Prostate gland (tissue), 2 donors: ENCODE results near the gene FAM185A. TPM values are rescaled to one million over a fixed set of nuclear protein-coding genes. Genes with fewer than 3 reads are reported as not detected.

Source experiments
- DNase-seq: peaks from one replicate; pipeline ENCODE4 v3.0.0-alpha.2; 2019; ENCODE audit warnings: low spot score
- H3K27ac ChIP-seq, 2 donors: fragments of 200-600 bp; sonication (generic); 2 replicates each; pipeline ENCODE4 v1.5.1; 2017 to 2019
- H3K27me3 ChIP-seq: fragments of 200-600 bp; sonication (generic); replicated peaks from 2 replicates; pipeline ENCODE4 v1.5.1; 2019; ENCODE audit not compliant: insufficient read depth
- H3K36me3 ChIP-seq, 2 donors: fragments of 200-600 bp; sonication (generic); 1 replicate in 1 of 2; 2 replicates in 1 of 2; pipeline versions ENCODE4 v1.5.1 to v1.8.1; 2017 to 2019
- H3K4me1 ChIP-seq: fragments of 200-600 bp; sonication (generic); replicated peaks from 2 replicates; pipeline ENCODE4 v1.5.1; 2019
- H3K4me3 ChIP-seq, 2 donors: fragments of 200-600 bp; sonication (generic); 2 replicates each; pipeline ENCODE4 v1.5.1; 2017 to 2019
- H3K9me3 ChIP-seq: fragments of 200-600 bp; sonication (generic); 2 replicates; pipeline ENCODE4 v1.5.1; 2017
- POLR2A ChIP-seq: fragments of 450-650 bp; IDR thresholded peaks from one replicate; pipeline ENCODE4 v1.6.1; 2016; ENCODE audit warnings: antibody characterized with exemption, mild to moderate bottlenecking
- POLR2AphosphoS5 ChIP-seq: sonication (generic); formaldehyde crosslinking; IDR thresholded peaks from one replicate; pipeline ENCODE4 v1.6.1; 2017; ENCODE audit warnings: antibody characterized with exemption
- WGBS: methylation state at CpG from one replicate; pipeline ENCODE4 v1.1.5; 2018; 5-methylcytosine and 5-hydroxymethylcytosine counted together
- intact Hi-C: fragments of 100-400 bp; cut with DNase I; formaldehyde crosslinking; loops from one replicate; pipeline ENCODE4 v1.14.2; 2022
- total RNA-seq, 2 donors: library from RNA; depleted of rRNA; stranded (reverse); fragments of >200 nt; gene quantifications; one replicate each; pipeline ENCODE4 v1.1.0, GENCODE V29; 2016
- TF ChIP-seq, protein P1 (sequence below), 4 experiments: fragments of 200-600 bp in 2 of 4; fragments of 450-650 bp in 2 of 4; sonication (generic) in 2 of 4; IDR thresholded peaks; 1 replicate in 3 of 4; 2 replicates in 1 of 4; pipeline ENCODE4 v1.5.1; 2016 to 2019; ENCODE audit warnings: antibody characterized with exemption in 4 of 4, mild to moderate bottlenecking in 2 of 4, moderate library complexity in 2 of 4

Gene FAM185A
- total RNA-seq, 2 donors from 2014 or later = 15.2 to 16.5 TPM

- intact Hi-C loops = no loop called here
- Histone ChIP-seq H3K36me3 (no peaks in the 10 kb centered on the region), H3K27ac (no peak overlapping the region), H3K4me3 (no peak overlapping the region), H3K9me3 (no peaks in the 10 kb centered on the region), H3K4me1 (no peaks in the 10 kb centered on the region), H3K27me3 (no peaks in the 10 kb centered on the region)
- 95% methylated on average over 3 of the region's 3 CpGs for WGBS
- DNase-seq = no peak
- TF ChIP-seq POLR2AphosphoS5 (no peak), POLR2A (no peak)
- TF ChIP-seq, protein P1, sequence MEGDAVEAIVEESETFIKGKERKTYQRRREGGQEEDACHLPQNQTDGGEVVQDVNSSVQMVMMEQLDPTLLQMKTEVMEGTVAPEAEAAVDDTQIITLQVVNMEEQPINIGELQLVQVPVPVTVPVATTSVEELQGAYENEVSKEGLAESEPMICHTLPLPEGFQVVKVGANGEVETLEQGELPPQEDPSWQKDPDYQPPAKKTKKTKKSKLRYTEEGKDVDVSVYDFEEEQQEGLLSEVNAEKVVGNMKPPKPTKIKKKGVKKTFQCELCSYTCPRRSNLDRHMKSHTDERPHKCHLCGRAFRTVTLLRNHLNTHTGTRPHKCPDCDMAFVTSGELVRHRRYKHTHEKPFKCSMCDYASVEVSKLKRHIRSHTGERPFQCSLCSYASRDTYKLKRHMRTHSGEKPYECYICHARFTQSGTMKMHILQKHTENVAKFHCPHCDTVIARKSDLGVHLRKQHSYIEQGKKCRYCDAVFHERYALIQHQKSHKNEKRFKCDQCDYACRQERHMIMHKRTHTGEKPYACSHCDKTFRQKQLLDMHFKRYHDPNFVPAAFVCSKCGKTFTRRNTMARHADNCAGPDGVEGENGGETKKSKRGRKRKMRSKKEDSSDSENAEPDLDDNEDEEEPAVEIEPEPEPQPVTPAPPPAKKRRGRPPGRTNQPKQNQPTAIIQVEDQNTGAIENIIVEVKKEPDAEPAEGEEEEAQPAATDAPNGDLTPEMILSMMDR (IDR thresholded peaks at IDR 0.05) = no peak
Measured at GRCh38 chr7:102840404-102840803, 91.6 kb downstream of the FAM185A start.

- intact Hi-C loops = no loop called here
Measured at GRCh38 chr7:102841290-102841689, 92.5 kb downstream of the FAM185A start.

GRCh38 chr7:102842284-102842683 is 93.5 kb downstream of the FAM185A start:
- TF ChIP-seq POLR2A (no peak), POLR2AphosphoS5 (no peak)
- TF ChIP-seq, protein P1 (IDR thresholded peaks at IDR 0.05) = no peak
- Histone ChIP-seq H3K27ac (no peak overlapping the region), H3K9me3 (no peaks in the 10 kb centered on the region), H3K27me3 (no peaks in the 10 kb centered on the region), H3K36me3 (no peaks in the 10 kb centered on the region), H3K4me1 (no peaks in the 10 kb centered on the region), H3K4me3 (no peak overlapping the region)
- intact Hi-C loops = no loop called here
- no peak for DNase-seq

More at GRCh38 chr7:102841290-102841689, 92.5 kb downstream of the FAM185A start:
- 34% methylated on average over 2 of the region's 2 CpGs for whole genome bisulfite sequencing
- no peak for DNase-seq
- Histone ChIP-seq H3K4me1 (no peaks in the 10 kb centered on the region), H3K9me3 (no peaks in the 10 kb centered on the region), H3K36me3 (no peaks in the 10 kb centered on the region), H3K27me3 (no peaks in the 10 kb centered on the region), H3K4me3 (no peak overlapping the region), H3K27ac (no peak overlapping the region)
- TF ChIP-seq, protein P1 (IDR thresholded peaks at IDR 0.05) = no peak
- no peak for TF ChIP-seq POLR2AphosphoS5
- TF ChIP-seq POLR2A = no peak

DNA sequence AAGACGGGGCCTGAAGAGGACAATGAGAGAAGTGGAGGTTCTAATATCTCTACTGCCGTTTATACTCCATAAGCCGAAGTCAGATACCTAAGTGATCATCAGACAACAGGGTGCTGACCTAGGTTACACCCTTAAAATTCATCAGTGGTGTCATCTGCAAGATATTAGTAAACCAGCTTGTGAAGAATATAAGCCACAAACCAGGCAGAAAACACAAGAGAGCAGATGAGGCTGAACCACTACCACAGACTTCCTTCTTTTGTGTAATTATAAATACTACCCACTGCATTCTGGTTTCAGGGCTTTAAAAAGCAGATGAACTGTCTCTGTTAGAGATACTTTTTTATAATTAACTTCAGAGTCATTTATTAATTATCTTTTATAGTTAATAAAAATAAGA is 95.1 kb downstream of the FAM185A start:
- no peaks in the 10 kb centered on the region for H3K36me3 ChIP-seq
- H3K4me1 ChIP-seq = no peaks in the 10 kb centered on the region
- H3K27me3 ChIP-seq = no peaks in the 10 kb centered on the region
- intact Hi-C loops = no loop called here
- 95% methylated on average over 3 of the region's 3 CpGs for WGBS
- no peak overlapping the region for H3K27ac ChIP-seq
- H3K4me3 ChIP-seq = no peak overlapping the region
- TF ChIP-seq POLR2AphosphoS5 = no peak
- TF ChIP-seq POLR2A = no peak
- TF ChIP-seq, protein P1 (IDR thresholded peaks at IDR 0.05) = no peak
- no peaks in the 10 kb centered on the region for H3K9me3 ChIP-seq
- no peak for DNase-seq

DNA sequence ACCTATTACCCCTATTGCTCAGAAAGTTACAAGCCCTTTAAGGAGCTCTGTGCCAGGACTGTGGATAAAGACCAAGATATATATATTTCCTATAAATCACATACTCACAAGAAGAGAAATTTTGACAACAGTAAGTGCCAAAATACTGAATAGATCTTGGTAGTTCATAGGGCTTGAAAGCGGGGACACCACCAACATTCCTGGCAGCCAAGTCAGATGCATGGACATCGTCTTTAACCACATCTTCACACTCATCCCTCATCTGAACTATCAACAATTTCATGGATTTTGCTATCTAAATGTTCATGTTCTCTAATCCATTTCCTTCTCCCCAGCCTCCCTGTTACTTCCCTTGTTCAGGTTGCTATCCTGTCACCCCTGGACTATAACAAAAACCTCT is 96.5 kb downstream of the FAM185A start:
- intact Hi-C loops = no loop called here
- TF ChIP-seq POLR2AphosphoS5 (no peak), POLR2A (no peak)
- TF ChIP-seq, protein P1 (IDR thresholded peaks at IDR 0.05) = no peak
- 93% methylated on average over 2 of the region's 2 CpGs for WGBS
- Histone ChIP-seq H3K4me3 (no peak overlapping the region), H3K9me3 (no peaks in the 10 kb centered on the region), H3K27ac (no peak overlapping the region), H3K4me1 (no peaks in the 10 kb centered on the region), H3K27me3 (no peaks in the 10 kb centered on the region), H3K36me3 (no peaks in the 10 kb centered on the region)
- no peak for DNase-seq
